HG03064 (cell line): ENCODE results near the gene ZBTB7A.
"Not testable (repeated sequence)": the region's sequence is repeated elsewhere in the genome, so short reads cannot be mapped to it uniquely, and the experiment has no call there.

Source experiments
- ATAC-seq: cut with Tn5 transposase; IDR thresholded peaks from one replicate; pipeline ENCODE4 v1.9.1; 2021; ENCODE audit warnings: low read depth; ENCODE audit not compliant: unreplicated experiment

The ZBTB7A gene

DNA sequence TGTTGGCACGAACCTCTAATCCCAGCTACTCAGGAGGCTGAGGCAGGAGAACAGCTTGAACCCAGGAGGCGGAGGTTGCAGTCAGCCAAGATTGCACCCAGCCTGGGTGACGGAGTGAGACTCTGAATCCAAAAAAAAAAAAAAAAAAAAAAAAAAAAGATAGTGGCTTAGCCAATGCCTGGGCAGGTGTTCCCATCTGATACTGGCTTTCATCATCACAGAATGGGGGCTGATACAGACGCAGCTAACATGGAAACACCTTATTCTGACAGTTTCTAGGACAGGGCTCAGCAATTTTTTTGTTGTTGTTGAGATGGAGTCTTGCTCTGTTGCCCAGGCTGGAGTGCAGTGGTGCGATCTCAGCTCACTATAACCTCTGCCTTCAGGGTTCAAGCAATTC lies 65.9 kb downstream of the ZBTB7A start:
- not testable (repeated sequence) for ATAC-seq

- ATAC-seq, result not testable (repeated sequence)
Measured at GRCh38 chr19:3998667-3999412, 67.9 kb downstream of the ZBTB7A start.

DNA sequence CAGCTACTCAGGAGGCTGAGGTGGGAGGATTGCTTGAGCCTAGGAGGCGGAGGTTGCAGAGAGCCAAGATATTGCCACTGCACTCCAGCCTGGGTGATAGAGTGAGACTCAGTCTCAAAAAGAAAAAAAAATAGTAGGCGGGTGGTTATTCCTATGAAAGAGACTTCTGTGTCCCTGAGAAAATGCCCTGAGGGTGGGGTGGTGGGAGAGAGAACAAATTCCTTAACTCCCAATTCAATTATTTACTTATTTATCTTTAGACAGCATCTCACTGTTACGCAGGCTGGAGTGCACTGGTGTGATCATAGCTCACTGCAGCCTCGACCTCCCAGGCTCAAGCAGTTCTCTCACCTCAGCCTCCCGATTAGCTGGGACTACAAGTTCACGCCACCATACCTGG lies 71.1 kb downstream of the ZBTB7A start:
- ATAC-seq, result no peak
